Measurements from ENCODE around the gene EIF4E1B.

The EIF4E1B gene

GRCh38 chr5:176687881-176688280 lies 57.4 kb downstream of the EIF4E1B start:
- no peak for DNase-seq (ENCODE audit: insufficient read length, low spot score)
- no peak for FAIRE-seq

GRCh38 chr5:176690911-176691310 lies 60.4 kb downstream of the EIF4E1B start:
- no peak for TF ChIP-seq PAX5 (IDR thresholded peaks at IDR 0.05; ENCODE audit: insufficient read depth, low read length, severe bottlenecking)
- TF ChIP-seq TAF1 (IDR thresholded peaks at IDR 0.05; ENCODE audit: low read depth, low read length), result no peak
- no peak for TF ChIP-seq POLR2AphosphoS5 (IDR thresholded peaks at IDR 0.05; ENCODE audit: low read depth, low read length)
- no peak for TF ChIP-seq POLR2A (IDR thresholded peaks at IDR 0.05; ENCODE audit: low read depth, low read length)
- TF ChIP-seq POU2F2 (IDR thresholded peaks at IDR 0.05; ENCODE audit: low read depth, low read length), result no peak
- TF ChIP-seq SPI1 (IDR thresholded peaks at IDR 0.05; ENCODE audit: low read depth, low read length), result no peak
- DNase-seq (ENCODE audit: insufficient read length, low spot score) (no peak), FAIRE-seq (no peak)

More at GRCh38 chr5:176687881-176688280, 57.4 kb downstream of the EIF4E1B start:
- TF ChIP-seq POU2F2 (IDR thresholded peaks at IDR 0.05; ENCODE audit: low read depth, low read length), result no peak
- no peak for TF ChIP-seq SPI1 (IDR thresholded peaks at IDR 0.05; ENCODE audit: low read depth, low read length)
- TF ChIP-seq TAF1 (IDR thresholded peaks at IDR 0.05; ENCODE audit: low read depth, low read length), result no peak
- TF ChIP-seq POLR2AphosphoS5 (IDR thresholded peaks at IDR 0.05; ENCODE audit: low read depth, low read length), result no peak
- no peak for TF ChIP-seq PAX5 (IDR thresholded peaks at IDR 0.05; ENCODE audit: insufficient read depth, low read length, severe bottlenecking)
- TF ChIP-seq POLR2A (IDR thresholded peaks at IDR 0.05; ENCODE audit: low read depth, low read length), result no peak

GRCh38 chr5:176691524-176691923 lies 61.0 kb downstream of the EIF4E1B start:
- no peak for FAIRE-seq
- TF ChIP-seq TAF1 (IDR thresholded peaks at IDR 0.05; ENCODE audit: low read depth, low read length) (no peak), PAX5 (IDR thresholded peaks at IDR 0.05; ENCODE audit: insufficient read depth, low read length, severe bottlenecking) (no peak), POLR2AphosphoS5 (IDR thresholded peaks at IDR 0.05; ENCODE audit: low read depth, low read length) (no peak), POLR2A (IDR thresholded peaks at IDR 0.05; ENCODE audit: low read depth, low read length) (no peak), SPI1 (IDR thresholded peaks at IDR 0.05; ENCODE audit: low read depth, low read length) (no peak), POU2F2 (IDR thresholded peaks at IDR 0.05; ENCODE audit: low read depth, low read length) (no peak)
- DNase-seq (ENCODE audit: insufficient read length, low spot score), result no peak

- TF ChIP-seq SPI1 (IDR thresholded peaks at IDR 0.05; ENCODE audit: low read depth, low read length) (no peak), TAF1 (IDR thresholded peaks at IDR 0.05; ENCODE audit: low read depth, low read length) (no peak), POLR2AphosphoS5 (IDR thresholded peaks at IDR 0.05; ENCODE audit: low read depth, low read length) (no peak), POLR2A (IDR thresholded peaks at IDR 0.05; ENCODE audit: low read depth, low read length) (no peak), POU2F2 (IDR thresholded peaks at IDR 0.05; ENCODE audit: low read depth, low read length) (no peak), PAX5 (IDR thresholded peaks at IDR 0.05; ENCODE audit: insufficient read depth, low read length, severe bottlenecking) (no peak)
- no peak for DNase-seq (ENCODE audit: insufficient read length, low spot score)
- FAIRE-seq, result no peak
Measured at GRCh38 chr5:176692326-176692725, 61.9 kb downstream of the EIF4E1B start.

GRCh38 chr5:176692839-176693476 lies 62.5 kb downstream of the EIF4E1B start:
- TF ChIP-seq TAF1 (IDR thresholded peaks at IDR 0.05; ENCODE audit: low read depth, low read length) (no peak), POLR2AphosphoS5 (IDR thresholded peaks at IDR 0.05; ENCODE audit: low read depth, low read length) (no peak), PAX5 (IDR thresholded peaks at IDR 0.05; ENCODE audit: insufficient read depth, low read length, severe bottlenecking) (no peak), POU2F2 (IDR thresholded peaks at IDR 0.05; ENCODE audit: low read depth, low read length) (no peak), SPI1 (IDR thresholded peaks at IDR 0.05; ENCODE audit: low read depth, low read length) (no peak), POLR2A (IDR thresholded peaks at IDR 0.05; ENCODE audit: low read depth, low read length) (no peak)
- FAIRE-seq (no peak), DNase-seq (ENCODE audit: insufficient read length, low spot score) (no peak)

- TF ChIP-seq POU2F2 (IDR thresholded peaks at IDR 0.05; ENCODE audit: low read depth, low read length) (no peak), POLR2A (IDR thresholded peaks at IDR 0.05; ENCODE audit: low read depth, low read length) (no peak), PAX5 (IDR thresholded peaks at IDR 0.05; ENCODE audit: insufficient read depth, low read length, severe bottlenecking) (no peak), SPI1 (IDR thresholded peaks at IDR 0.05; ENCODE audit: low read depth, low read length) (no peak), TAF1 (IDR thresholded peaks at IDR 0.05; ENCODE audit: low read depth, low read length) (no peak), POLR2AphosphoS5 (IDR thresholded peaks at IDR 0.05; ENCODE audit: low read depth, low read length) (no peak)
- FAIRE-seq (no peak), DNase-seq (ENCODE audit: insufficient read length, low spot score) (no peak)
Measured at GRCh38 chr5:176693477-176693851, 63.0 kb downstream of the EIF4E1B start.

- FAIRE-seq, result no peak
- no peak for DNase-seq (ENCODE audit: insufficient read length, low spot score)
Measured at GRCh38 chr5:176694146-176694545, 63.7 kb downstream of the EIF4E1B start.

GRCh38 chr5:176694631-176695030 lies 64.2 kb downstream of the EIF4E1B start:
- DNase-seq (ENCODE audit: insufficient read length, low spot score) (no peak), FAIRE-seq (no peak)
- TF ChIP-seq POLR2AphosphoS5 (IDR thresholded peaks at IDR 0.05; ENCODE audit: low read depth, low read length) (no peak), TAF1 (IDR thresholded peaks at IDR 0.05; ENCODE audit: low read depth, low read length) (no peak), POLR2A (IDR thresholded peaks at IDR 0.05; ENCODE audit: low read depth, low read length) (no peak), SPI1 (IDR thresholded peaks at IDR 0.05; ENCODE audit: low read depth, low read length) (no peak)

More at GRCh38 chr5:176694146-176694545, 63.7 kb downstream of the EIF4E1B start:
- TF ChIP-seq PAX5 (IDR thresholded peaks at IDR 0.05; ENCODE audit: insufficient read depth, low read length, severe bottlenecking) (no peak), POU2F2 (IDR thresholded peaks at IDR 0.05; ENCODE audit: low read depth, low read length) (no peak), POLR2AphosphoS5 (IDR thresholded peaks at IDR 0.05; ENCODE audit: low read depth, low read length) (no peak), TAF1 (IDR thresholded peaks at IDR 0.05; ENCODE audit: low read depth, low read length) (no peak), SPI1 (IDR thresholded peaks at IDR 0.05; ENCODE audit: low read depth, low read length) (no peak), POLR2A (IDR thresholded peaks at IDR 0.05; ENCODE audit: low read depth, low read length) (no peak)

GRCh38 chr5:176695073-176695472 lies 64.6 kb downstream of the EIF4E1B start:
- TF ChIP-seq POU2F2 (IDR thresholded peaks at IDR 0.05; ENCODE audit: low read depth, low read length) (no peak), POLR2A (IDR thresholded peaks at IDR 0.05; ENCODE audit: low read depth, low read length) (no peak), PAX5 (IDR thresholded peaks at IDR 0.05; ENCODE audit: insufficient read depth, low read length, severe bottlenecking) (no peak), POLR2AphosphoS5 (IDR thresholded peaks at IDR 0.05; ENCODE audit: low read depth, low read length) (no peak), SPI1 (IDR thresholded peaks at IDR 0.05; ENCODE audit: low read depth, low read length) (no peak), TAF1 (IDR thresholded peaks at IDR 0.05; ENCODE audit: low read depth, low read length) (no peak)
- DNase-seq (ENCODE audit: insufficient read length, low spot score) (no peak), FAIRE-seq (no peak)
